ELF-1 (cell line): ENCODE results near the gene ACOT7.
A peak's percentile ranks its signal among the peaks of the same experiment; 100 is the strongest.

Source experiments
- DNase-seq: peaks from one replicate; pipeline ENCODE4 v3.0.0-alpha.2; 2016; ENCODE audit warnings: low read depth, low spot score

The ACOT7 gene

GRCh38 chr1:6347641-6348487 is 45.7 kb downstream of the ACOT7 start:
- DNase-seq = peak; percentile 58

- DNase-seq = no peak
These were observed 48.1 kb downstream of the ACOT7 start for GRCh38 chr1:6345460-6345859.

GRCh38 chr1:6345009-6345408 is 48.6 kb downstream of the ACOT7 start:
- no peak for DNase-seq

- DNase-seq = peak; percentile 86
These were observed 49.8 kb downstream of the ACOT7 start for GRCh38 chr1:6343506-6344405.

GRCh38 chr1:6342056-6342455 is 51.5 kb downstream of the ACOT7 start:
- DNase-seq = no peak

GRCh38 chr1:6338695-6339094 is 54.9 kb downstream of the ACOT7 start:
- DNase-seq = peak; percentile 46

- DNase-seq = no peak
These were observed 56.6 kb downstream of the ACOT7 start for GRCh38 chr1:6336776-6337622.

- DNase-seq = no peak
These were observed 59.1 kb downstream of the ACOT7 start for GRCh38 chr1:6334261-6334993.

- no peak for DNase-seq
These were observed 60.7 kb downstream of the ACOT7 start for GRCh38 chr1:6332821-6333220.

GRCh38 chr1:6331543-6332273 is 61.9 kb downstream of the ACOT7 start:
- no peak for DNase-seq

- DNase-seq = no peak
These were observed 63.1 kb downstream of the ACOT7 start for GRCh38 chr1:6330410-6330911.

- DNase-seq = no peak
These were observed 63.7 kb downstream of the ACOT7 start for GRCh38 chr1:6329851-6330250.

- DNase-seq = no peak
These were observed 64.2 kb downstream of the ACOT7 start for GRCh38 chr1:6329396-6329795.

GRCh38 chr1:6328696-6329095 is 64.9 kb downstream of the ACOT7 start:
- no peak for DNase-seq

GRCh38 chr1:6328091-6328490 is 65.5 kb downstream of the ACOT7 start:
- DNase-seq = no peak

- no peak for DNase-seq
These were observed 68.1 kb downstream of the ACOT7 start for GRCh38 chr1:6325482-6325881.

GRCh38 chr1:6322161-6322560 is 71.4 kb downstream of the ACOT7 start:
- DNase-seq = no peak

- DNase-seq = no peak
These were observed 72.4 kb downstream of the ACOT7 start for GRCh38 chr1:6321205-6321604.

GRCh38 chr1:6317098-6317760 is 76.3 kb downstream of the ACOT7 start:
- no peak for DNase-seq
